ENCODE data around the gene LHFPL5.

LHFPL5 gene

DNA sequence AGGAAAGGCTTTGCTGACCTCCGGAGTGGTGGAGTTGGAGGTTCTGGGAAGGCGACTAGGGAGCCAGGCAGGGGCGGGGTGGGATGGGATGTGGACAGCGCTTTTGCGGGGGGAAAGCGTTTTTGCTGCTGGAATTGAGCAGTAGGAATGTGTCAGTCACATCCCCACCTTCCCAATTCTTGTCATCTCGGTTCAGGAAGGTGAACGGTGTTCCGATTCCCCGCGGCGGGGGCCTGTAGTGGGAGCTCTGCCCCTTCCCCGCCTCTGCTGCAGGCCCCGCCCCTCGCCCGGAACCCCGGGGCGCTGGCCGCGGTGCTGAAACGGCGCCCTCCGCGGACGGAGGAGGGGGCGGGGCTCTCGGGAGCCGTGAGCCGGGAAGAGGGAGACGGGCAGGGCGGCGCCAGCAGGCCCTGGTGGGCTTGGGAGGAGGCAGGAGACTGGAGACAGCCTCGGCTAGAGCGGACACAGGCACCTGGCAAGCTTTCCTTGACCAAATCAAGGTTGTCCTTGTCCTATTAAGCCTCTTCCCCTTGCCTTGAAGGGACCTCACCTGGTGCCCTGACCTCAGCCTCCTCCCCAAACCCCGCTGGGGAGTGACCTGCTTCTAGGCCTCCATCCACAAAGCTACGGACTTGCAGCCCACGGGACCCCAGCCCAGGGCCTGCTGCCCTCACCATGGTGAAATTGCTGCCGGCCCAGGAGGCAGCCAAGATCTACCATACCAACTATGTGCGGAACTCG is at the start of gene LHFPL5:
TSS of gene LHFPL5 (plus strand) at position 357 of the 741 bp plus-strand sequence. CDS start at position 676, 319 bp downstream.
- Mint-ChIP-seq H3K27me3 (peaks cover 20% of the 10 kb centered on the region), H3K36me3 (no peaks in the 10 kb centered on the region), H3K4me1 (ENCODE audit: low read depth) (peaks cover 2% of the 10 kb centered on the region), H3K9me3 (ENCODE audit: low read depth) (no peaks in the 10 kb centered on the region), H3K4me3 (no peak within 1 kb of the TSS), H3K27ac (no peak within 1 kb of the TSS)

DNA sequence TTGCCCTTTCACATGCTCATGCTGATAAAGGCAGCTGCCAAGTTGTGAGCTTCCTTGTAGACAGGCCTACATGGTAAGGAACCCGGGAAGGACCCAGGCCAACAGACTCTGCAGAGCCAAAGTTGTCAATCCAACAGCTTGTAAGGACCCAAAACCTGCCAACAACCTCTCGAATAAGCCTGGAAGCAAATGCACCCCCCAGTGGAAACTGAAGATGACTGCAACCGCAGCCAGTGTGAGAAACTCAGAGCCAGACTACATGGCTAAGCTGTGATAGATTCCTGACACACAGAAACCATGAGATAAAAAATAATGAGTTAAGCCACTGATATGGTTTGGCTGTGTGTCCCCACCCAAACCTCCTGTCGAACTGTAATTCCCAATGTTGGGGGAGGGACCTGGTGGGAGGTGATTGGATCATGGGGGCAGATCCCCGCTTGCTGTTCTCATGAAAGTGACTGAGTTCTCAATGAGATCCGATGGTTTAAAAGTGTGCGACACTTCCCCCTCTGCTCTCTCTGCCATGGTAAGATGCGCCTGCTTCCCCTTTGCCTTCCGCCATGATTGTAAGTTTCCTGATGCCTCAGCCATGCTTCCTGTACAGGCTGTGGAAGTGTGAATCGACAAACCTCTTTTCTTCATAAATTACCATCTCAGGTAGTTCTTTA is 47.6 kb upstream of the LHFPL5 start:
- peaks cover 10% of the 10 kb centered on the region for H3K27me3 Mint-ChIP-seq
- H3K27ac Mint-ChIP-seq = no peak overlapping the region
- peaks cover 5% of the 10 kb centered on the region for H3K4me1 Mint-ChIP-seq (ENCODE audit: low read depth)
- no peaks in the 10 kb centered on the region for H3K9me3 Mint-ChIP-seq (ENCODE audit: low read depth)
- H3K36me3 Mint-ChIP-seq = no peaks in the 10 kb centered on the region
- H3K4me3 Mint-ChIP-seq = no peak overlapping the region

DNA sequence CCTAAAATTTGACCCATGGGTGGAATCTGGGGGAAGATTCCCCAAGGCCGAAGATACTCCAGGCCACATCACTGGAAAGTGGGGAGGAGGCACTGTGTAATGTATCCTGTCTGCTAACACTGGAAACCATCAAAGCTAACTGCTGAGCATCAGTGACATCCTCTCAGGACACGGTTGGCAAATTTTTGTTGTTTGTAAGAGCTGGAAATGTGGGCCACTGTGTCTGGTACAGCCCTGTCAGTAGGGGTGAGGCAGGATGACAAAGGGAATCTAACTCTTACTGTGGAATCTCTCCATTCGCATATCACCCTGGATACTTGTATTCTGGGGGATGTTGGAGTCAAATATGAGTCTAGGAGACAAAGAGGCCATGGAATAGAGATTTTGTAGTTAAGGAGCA is 45.7 kb upstream of the LHFPL5 start:
- no peaks in the 10 kb centered on the region for H3K36me3 Mint-ChIP-seq
- no peak overlapping the region for H3K4me3 Mint-ChIP-seq
- H3K4me1 Mint-ChIP-seq (ENCODE audit: low read depth) = peaks cover 15% of the 10 kb centered on the region
- no peak overlapping the region for H3K27ac Mint-ChIP-seq
- no peaks in the 10 kb centered on the region for H3K9me3 Mint-ChIP-seq (ENCODE audit: low read depth)
- peaks cover 26% of the 10 kb centered on the region for H3K27me3 Mint-ChIP-seq

DNA sequence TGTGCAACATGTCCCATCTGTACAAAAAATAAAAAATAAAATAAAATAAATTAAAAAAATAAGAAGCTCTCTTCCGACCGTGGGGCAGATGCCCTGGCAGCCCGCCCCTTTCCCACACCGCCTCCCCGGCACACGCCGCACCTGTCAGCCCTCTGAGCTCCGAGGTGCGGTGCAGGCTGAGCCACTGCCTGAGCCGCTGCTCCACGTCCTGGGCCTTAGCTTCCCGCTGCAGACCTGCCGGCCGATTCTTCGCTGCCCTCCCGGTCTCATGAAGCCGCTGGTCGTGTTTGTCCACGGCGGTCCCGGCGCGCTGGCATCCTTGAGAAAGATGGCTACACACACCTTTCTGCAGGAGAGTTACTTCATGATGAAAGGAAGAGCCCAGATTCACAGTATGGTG is 39.4 kb upstream of the LHFPL5 start:
- Mint-ChIP-seq H3K27ac (no peak overlapping the region), H3K4me1 (ENCODE audit: low read depth) (peaks cover 10% of the 10 kb centered on the region), H3K9me3 (ENCODE audit: low read depth) (no peaks in the 10 kb centered on the region), H3K4me3 (no peak overlapping the region), H3K27me3 (peaks cover 21% of the 10 kb centered on the region), H3K36me3 (no peaks in the 10 kb centered on the region)

DNA sequence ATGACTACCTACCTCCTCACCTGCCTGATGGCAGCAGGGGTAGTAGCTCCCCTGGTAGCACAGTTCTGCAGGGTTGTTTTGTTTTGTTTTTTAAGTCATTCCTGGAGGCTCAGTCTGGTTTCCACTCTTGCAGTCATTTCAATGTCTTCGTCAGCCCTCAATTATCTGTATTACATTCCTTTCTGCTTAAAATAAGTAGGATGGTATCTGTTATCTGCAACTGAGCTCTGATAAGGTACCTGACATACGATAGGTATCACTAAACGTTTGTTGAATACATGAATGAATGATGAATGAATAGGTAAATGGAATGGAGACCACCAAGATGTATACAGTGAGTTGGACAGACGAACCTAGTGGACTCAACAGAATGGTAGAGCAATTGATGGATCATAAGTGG is 35.9 kb upstream of the LHFPL5 start:
- H3K36me3 Mint-ChIP-seq = no peaks in the 10 kb centered on the region
- peaks cover 1% of the 10 kb centered on the region for H3K4me1 Mint-ChIP-seq (ENCODE audit: low read depth)
- peaks cover 4% of the 10 kb centered on the region for H3K27me3 Mint-ChIP-seq

DNA sequence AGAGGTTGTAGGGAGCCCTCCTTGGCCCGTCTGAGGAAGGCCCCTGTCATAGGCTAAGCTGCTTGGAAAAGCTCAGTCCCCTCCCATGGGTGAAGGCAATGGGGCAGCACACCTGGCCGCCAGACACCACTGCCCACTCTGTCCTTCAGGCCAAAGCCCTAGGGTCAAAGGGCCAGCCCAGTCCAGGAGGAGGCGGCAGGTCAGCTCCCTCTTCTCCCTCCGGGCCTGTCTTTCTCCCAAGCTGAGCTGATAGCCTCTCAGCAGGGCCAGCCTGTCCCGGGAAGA is 33.9 kb upstream of the LHFPL5 start:
- Mint-ChIP-seq H3K27ac (no peak overlapping the region), H3K9me3 (ENCODE audit: low read depth) (no peaks in the 10 kb centered on the region), H3K27me3 (peaks cover 8% of the 10 kb centered on the region), H3K4me1 (ENCODE audit: low read depth) (peaks cover 2% of the 10 kb centered on the region), H3K36me3 (no peaks in the 10 kb centered on the region), H3K4me3 (no peak overlapping the region)

More for the DNA sequence above, 35.9 kb upstream of the LHFPL5 start:
- H3K9me3 Mint-ChIP-seq (ENCODE audit: low read depth) = no peaks in the 10 kb centered on the region
- H3K4me3 Mint-ChIP-seq = no peak overlapping the region
- no peak overlapping the region for H3K27ac Mint-ChIP-seq

DNA sequence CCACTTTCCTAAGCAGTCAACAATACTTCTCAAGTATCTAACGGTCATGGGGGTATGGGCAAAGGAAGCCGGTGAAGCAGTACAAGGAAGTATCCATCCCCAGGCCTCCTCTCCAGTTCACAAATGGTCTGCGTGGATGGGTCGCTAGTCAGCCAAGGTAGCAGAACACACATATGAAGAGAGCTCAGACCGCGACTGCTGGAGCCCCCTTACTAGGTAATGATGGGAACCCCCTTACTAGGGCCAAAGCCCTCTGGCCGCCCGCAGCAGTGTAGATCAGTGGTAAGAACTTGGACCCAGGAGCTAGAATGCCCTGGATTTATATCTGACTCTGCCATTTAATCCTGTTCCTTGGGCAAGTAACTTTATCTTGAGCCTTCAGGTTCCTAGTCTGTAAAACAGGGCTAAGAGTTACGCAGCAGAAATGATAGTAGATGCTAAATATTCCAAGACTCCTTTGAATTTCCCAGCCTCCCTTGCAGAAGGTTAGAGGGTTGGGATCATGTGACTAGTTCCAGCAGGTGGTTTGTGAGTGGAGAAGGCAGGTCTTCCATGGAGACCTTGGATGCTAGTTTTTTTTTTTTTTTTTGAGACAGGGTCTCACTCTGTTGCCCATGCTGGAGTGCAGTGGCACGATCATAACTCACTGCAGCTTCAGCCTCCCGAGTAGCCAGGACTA is 30.9 kb upstream of the LHFPL5 start:
- Mint-ChIP-seq H3K36me3 (peaks cover 2% of the 10 kb centered on the region), H3K4me1 (ENCODE audit: low read depth) (peaks cover 7% of the 10 kb centered on the region), H3K27me3 (peaks cover 16% of the 10 kb centered on the region), H3K9me3 (ENCODE audit: low read depth) (no peaks in the 10 kb centered on the region), H3K4me3 (no peak overlapping the region), H3K27ac (no peak overlapping the region)

DNA sequence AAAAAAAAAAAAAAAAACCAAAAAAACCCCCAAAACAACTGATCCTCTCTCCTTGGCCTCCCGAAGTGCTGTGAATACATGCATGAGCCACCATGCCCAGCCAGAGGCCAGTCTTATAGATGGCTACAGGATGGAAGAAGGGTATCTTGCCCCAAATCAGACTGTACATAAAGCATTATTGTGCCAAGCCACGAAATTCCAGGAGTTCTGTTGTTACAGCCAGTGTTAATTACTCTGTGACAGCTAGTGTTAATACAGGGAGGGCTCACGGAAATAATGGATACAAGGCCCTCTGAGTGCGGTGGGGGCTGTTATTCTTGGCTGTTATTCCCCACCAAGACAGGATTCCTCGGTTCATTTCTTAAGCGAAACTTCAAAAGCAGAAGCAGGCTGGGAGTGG is 30.1 kb upstream of the LHFPL5 start:
- Mint-ChIP-seq H3K9me3 (ENCODE audit: low read depth) (no peaks in the 10 kb centered on the region), H3K36me3 (peaks cover 2% of the 10 kb centered on the region), H3K4me1 (ENCODE audit: low read depth) (peaks cover 7% of the 10 kb centered on the region), H3K4me3 (no peak overlapping the region), H3K27ac (no peak overlapping the region), H3K27me3 (peaks cover 16% of the 10 kb centered on the region)

DNA sequence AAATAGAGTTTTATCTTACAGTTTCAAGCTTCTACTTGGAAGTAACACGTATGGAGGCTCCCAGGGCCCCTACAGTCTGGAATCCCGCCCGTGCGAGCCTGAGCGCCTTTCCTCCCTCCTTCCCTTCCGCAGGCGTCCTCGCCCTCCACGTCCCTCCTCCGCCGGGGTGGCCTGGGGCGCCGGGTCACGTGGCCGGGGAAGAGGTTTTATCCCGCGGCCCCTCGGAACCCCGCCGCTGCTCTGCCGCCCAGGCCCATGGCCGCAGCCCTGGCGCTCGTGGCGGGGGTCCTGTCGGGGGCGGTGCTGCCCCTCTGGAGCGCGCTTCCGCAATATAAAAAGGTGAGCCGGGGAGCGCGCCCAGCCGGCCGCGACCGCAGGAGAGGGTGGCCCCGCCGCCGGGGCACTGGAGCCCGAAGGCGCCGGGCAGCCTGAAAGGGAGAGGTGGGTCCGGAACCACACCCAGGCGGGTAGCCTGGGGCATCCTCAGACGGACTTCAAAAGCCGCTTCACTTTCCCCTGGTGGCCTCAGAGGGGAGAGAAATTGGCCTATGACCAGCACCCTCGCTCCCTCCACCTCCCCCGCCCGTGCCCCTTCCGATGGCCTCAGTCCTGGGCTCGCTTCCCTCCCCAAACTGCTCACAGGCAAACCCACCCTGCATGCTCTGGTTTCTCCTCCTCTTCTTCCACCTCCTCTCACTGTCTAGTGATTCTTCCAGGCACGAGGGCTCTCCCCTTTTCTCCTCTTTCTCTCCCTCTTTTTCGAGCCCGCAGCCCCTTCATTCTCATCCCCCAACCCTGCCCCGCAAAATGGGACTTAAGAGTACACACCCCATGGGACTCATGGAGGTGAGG is 28.6 kb upstream of the LHFPL5 start, which contains the start of gene CLPSL2:
TSS of gene CLPSL2 (plus strand) at position 235 of the 852 bp plus-strand sequence. CDS start at position 256, 21 bp downstream.
- Mint-ChIP-seq H3K4me1 (ENCODE audit: low read depth) (peaks cover 7% of the 10 kb centered on the region), H3K9me3 (ENCODE audit: low read depth) (no peaks in the 10 kb centered on the region), H3K27ac (no peak within 1 kb of the TSS), H3K27me3 (peaks cover 18% of the 10 kb centered on the region), H3K36me3 (peaks cover 2% of the 10 kb centered on the region), H3K4me3 (peak within 1 kb of the TSS; percentile 82)

DNA sequence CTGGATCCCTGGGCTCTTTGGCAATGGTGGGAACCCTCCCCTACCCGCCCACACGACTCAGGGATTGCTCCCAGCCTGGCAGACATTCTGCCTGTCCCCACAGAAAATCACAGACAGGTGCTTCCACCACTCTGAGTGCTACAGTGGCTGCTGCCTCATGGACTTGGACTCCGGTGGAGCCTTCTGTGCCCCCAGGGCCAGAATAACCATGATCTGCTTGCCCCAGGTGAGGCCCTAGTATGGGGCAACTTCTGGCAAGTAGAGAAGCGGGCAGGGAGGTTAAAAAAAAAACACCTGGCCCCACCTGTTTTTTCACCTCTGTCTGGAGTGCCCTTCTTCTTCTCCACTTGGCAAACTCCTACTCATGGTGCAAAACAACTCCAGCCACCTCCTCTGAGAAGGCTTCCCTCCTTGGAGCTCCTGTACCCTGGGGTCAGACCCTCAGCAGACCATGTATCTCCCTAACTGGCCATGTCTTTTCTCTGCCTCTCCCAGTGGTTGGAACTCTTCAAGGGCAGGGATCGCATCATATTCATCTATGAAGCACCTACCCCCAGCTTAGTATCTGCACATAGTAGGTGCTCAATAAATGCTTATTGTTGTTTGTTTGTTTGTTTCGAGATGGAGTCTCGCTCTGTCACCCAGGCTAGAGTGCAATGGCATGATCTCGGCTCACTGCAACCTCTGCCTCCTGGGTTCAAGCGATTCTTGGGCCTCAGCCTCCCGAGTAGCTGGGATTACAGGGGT is 27.6 kb upstream of the LHFPL5 start:
- Mint-ChIP-seq H3K9me3 (ENCODE audit: low read depth) (no peaks in the 10 kb centered on the region), H3K27ac (no peak overlapping the region), H3K4me3 (peak overlapping the region; percentile 76), H3K4me1 (ENCODE audit: low read depth) (peaks cover 7% of the 10 kb centered on the region), H3K27me3 (peaks cover 18% of the 10 kb centered on the region), H3K36me3 (peaks cover 2% of the 10 kb centered on the region)

DNA sequence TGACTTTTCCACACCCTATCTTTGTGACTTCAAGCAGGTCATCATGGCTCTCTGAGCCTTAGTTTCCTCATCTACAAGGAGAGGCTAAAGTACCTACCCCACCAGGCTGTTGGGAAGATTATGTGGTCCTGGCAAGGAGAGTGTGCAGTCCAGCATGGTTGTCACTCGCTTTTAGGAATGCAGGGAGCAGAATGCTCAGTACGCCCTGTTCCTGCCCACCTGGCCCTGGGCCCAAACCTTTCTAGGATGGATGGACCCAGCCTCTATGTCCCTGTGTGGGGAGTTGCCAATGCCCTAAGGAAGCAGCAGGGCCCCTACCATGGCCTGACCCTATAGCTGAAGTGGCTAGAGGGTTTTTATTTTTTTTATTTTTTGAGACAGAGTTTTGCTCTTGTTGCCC is 26.7 kb upstream of the LHFPL5 start:
- H3K4me1 Mint-ChIP-seq (ENCODE audit: low read depth) = peaks cover 7% of the 10 kb centered on the region
- no peaks in the 10 kb centered on the region for H3K9me3 Mint-ChIP-seq (ENCODE audit: low read depth)
- peaks cover 2% of the 10 kb centered on the region for H3K36me3 Mint-ChIP-seq
- no peak overlapping the region for H3K4me3 Mint-ChIP-seq
- no peak overlapping the region for H3K27ac Mint-ChIP-seq
- peaks cover 20% of the 10 kb centered on the region for H3K27me3 Mint-ChIP-seq

DNA sequence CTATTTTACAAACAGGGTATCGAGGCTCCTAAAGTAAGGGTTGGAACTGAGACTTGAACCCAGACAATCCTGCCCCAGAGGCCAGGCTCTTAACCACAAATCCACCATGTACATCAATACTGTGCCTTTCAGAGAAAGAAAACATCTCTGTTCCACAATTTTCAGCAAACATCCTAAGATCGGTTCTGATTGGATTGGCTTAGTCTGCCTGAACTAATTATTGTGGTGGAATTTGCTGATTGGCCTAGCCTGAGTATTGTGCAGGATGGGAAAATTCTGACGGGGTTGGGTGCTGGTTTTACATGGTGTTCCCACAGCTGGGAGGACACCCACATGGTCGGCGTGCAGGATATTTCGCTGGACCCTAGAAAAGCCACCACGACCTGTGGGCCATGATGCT is 24.4 kb upstream of the LHFPL5 start, which contains the start of gene CLPSL1:
TSS of gene CLPSL1 (plus strand) at position 301 of the 400 bp plus-strand sequence. CDS start at position 393, 92 bp downstream.
- Mint-ChIP-seq H3K4me3 (no peak within 1 kb of the TSS), H3K27ac (no peak within 1 kb of the TSS), H3K27me3 (peaks cover 19% of the 10 kb centered on the region), H3K4me1 (ENCODE audit: low read depth) (peaks cover 6% of the 10 kb centered on the region), H3K36me3 (peaks cover 2% of the 10 kb centered on the region), H3K9me3 (ENCODE audit: low read depth) (no peaks in the 10 kb centered on the region)

DNA sequence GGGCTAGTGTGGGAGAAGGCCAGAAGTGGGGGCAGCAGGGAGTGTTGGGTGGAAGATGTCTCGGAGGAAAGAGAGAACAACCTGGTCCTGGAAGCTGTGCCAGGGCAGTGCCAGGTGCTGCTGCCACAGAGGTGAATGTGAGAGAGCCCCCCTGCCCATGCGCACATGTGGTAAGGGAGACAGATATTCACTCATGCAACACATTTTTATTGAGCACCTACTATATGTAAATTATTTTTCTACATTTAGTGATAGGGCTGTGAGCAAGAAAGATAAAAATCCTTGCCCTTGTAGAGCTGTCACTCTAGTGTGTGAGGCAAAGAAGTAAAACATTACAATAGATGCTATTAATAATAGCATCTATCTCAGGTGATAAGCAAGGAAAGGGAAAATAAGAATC is 23.9 kb upstream of the LHFPL5 start:
- Mint-ChIP-seq H3K9me3 (ENCODE audit: low read depth) (no peaks in the 10 kb centered on the region), H3K27me3 (peaks cover 20% of the 10 kb centered on the region), H3K36me3 (peaks cover 2% of the 10 kb centered on the region), H3K4me1 (ENCODE audit: low read depth) (peaks cover 5% of the 10 kb centered on the region), H3K27ac (no peak overlapping the region), H3K4me3 (no peak overlapping the region)

DNA sequence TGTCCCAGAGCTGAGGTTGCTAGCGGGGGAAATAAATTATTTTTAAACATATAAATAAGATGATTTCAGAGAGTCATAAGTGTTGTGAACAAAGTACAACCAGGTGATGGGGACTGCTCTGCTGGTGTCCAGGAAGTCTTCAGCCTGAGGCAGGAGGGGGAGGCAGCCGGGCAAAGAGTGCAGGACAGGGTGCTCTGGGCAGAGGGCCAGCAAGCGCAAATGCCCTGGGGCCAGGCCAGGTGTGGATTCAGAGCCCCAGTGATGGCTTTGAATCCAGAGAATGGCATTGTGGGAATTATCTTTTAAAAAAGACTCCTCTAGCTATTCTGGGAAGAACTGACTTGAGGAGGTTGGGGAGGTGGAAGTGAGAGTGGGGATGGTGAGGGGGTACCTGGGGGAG is 22.7 kb upstream of the LHFPL5 start:
- H3K27me3 Mint-ChIP-seq = peaks cover 23% of the 10 kb centered on the region
- H3K27ac Mint-ChIP-seq = no peak overlapping the region
- H3K36me3 Mint-ChIP-seq = peaks cover 2% of the 10 kb centered on the region
- H3K4me3 Mint-ChIP-seq = no peak overlapping the region
- peaks cover 2% of the 10 kb centered on the region for H3K4me1 Mint-ChIP-seq (ENCODE audit: low read depth)
- H3K9me3 Mint-ChIP-seq (ENCODE audit: low read depth) = no peaks in the 10 kb centered on the region
